Activated gamma-delta T cell treated with anti-CD3 and anti-CD28 coated beads, Interleukin-2, amount 50 U/mL, for 16 hours (primary cell): ENCODE measurements around the gene C1orf167.

ENCODE experiments used
- DNase-seq: peaks from one replicate; pipeline ENCODE4 v3.0.0-alpha.2; 2020; ENCODE audit warnings: low read depth

Gene C1orf167, protein sequence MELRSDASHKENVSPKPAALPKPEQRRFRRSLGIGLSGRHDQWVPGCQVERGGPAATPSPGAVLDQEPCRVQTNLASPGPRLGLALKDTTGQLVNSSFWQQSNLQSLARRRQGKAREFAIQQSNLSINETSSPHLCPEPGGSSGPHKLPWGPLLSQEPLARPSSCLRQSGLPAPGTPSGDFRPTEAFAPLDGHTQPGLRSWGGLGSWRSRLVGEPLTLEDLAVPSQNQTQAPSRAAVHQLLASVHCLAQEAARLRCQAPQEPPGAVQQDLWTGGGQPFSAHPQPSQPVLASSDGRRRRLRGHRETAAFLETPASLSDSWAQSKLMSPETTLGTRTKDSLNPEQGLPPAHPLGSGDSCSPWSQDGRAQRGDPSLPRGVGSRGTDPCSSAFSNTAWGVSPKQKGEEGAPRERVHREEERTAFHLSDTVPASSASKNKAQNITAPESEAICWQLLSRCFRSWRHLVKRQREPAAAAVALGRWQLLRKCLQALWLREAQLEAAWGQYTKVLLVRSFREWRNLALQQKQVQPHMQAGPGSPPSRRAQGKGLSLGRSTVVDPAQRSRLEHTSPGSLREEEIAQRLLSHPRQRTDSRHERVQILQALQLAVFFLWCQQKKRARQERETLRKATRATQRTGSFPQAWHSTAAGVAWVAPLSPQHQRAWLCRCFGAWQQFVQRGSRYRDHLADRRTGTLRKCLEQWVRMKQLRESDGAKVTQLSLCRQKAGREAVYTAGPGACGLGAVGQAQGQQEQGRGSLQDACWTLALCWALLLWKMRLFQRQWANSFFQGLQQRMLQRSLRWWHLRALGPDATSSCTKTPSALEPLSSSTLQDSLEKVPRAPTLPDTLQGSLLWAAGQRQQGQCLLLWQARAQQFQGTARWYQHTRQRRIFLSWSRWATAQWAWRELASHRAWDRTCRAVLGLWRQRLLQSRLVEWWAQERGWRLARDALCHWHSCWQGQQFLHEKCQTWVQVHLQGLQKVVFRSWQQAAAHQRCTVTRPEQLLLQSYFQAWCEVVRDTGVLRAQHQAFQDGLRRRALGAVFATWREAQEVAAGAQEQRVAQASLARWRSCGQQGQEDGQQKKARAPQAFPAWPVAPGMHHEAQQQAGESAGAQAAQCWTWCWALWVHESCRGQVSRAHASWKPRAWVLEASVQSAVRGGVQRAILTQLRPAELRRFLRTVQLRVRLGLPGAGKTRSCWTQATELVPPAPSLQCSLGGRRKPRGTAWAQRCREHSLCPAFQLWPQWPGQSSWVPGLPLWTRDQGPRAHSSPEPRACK (N-terminal part only)

DNA sequence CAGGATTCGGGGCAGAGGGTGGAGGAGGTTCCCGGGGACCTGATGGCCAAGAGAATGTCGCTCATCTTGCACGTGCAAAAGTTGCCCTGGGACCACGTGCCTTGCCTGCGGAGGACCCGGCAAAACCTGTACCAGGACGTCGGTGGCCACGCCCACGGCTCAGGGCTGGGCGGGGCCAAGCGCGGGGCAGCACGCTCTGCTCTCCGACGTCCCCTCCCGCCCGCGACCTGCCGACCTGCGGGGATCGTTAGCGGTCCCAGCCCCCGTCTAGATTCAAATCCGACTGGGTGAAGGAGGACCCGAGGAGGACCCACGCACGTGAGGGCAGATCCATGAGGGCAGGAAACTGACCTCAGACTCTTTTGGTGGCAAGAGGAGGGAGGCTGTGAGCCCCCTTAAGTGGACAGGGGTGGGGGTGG is at the start of gene C1orf167:
C1orf167 (plus strand) TSS at position 206 of the 419 bp plus-strand sequence. CDS start 2,208 bp downstream, outside the sequence.
- DNase-seq = no peak

DNA sequence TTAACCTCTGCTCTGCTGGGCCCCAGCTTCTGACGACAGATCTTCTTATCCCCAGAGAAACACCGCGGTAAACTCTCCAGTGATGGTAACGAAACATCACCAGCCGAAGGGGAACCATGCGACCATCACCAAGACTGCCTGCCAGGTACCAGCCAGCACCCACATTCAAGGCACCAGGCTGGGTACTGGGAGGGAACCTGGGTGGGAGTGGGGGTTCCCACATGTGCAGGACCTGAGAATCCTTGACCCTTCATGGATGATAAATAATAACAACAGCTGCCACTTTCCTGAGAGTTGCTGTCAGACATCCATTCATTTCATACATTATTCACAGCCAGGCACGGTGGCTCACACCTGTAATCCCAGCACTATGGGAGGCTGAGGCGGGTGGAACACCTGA is 49.7 kb upstream of the C1orf167 start:
- no peak for DNase-seq

DNA sequence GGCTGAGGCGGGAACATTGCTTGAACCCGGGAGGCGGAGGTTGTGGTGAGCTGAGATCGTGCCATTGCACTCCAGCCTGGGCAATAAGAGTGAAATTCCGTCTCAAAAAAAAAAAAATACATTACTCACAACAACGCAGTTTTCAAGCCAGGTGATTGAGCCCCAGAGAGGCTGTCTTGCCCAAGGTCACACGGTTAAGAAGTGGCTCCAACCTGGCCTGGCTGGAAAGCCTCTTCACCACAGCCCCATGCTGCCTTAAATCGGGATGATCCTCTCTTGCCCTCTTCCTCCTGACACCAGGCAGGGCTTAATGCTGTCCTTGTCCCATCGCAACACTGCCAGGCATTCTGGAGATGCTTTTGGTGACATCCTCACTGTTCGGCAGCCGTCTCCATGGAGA is 48.9 kb upstream of the C1orf167 start:
- no peak for DNase-seq

DNA sequence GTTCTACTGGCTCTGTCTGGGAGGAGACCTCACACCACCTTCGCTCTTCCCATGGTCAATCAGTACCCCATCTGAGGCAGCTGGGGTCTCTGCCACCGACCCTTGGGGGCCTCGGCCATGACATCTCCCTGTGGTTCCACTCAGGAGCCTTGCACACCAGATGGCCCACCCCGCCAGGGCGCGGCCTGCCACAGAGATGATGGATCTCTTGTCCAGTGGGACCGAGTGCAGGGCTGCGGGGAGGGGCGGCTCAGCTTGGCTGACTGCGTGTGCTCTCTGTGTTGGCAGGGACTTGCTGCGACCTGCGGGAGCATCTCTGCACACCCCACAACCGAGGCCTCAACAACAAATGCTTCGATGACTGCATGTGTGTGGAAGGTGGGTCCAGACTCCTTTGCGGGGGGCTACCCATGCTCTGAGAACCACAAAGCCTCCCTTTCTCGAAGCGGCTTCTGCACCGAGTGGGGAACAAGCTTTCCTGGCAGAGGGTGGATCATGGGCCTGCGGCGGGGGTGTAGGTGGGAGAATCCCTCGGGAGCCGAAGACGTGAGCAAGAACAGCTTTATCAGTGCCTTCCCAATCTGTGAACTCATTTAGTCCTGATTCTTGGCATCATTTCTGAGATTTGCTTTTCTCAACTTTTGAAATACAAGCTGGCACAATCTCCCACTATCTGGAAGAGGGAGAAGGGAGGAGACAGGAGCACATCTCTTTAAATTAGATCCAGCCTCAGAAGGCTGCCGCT is 47.0 kb upstream of the C1orf167 start:
- no peak for DNase-seq

DNA sequence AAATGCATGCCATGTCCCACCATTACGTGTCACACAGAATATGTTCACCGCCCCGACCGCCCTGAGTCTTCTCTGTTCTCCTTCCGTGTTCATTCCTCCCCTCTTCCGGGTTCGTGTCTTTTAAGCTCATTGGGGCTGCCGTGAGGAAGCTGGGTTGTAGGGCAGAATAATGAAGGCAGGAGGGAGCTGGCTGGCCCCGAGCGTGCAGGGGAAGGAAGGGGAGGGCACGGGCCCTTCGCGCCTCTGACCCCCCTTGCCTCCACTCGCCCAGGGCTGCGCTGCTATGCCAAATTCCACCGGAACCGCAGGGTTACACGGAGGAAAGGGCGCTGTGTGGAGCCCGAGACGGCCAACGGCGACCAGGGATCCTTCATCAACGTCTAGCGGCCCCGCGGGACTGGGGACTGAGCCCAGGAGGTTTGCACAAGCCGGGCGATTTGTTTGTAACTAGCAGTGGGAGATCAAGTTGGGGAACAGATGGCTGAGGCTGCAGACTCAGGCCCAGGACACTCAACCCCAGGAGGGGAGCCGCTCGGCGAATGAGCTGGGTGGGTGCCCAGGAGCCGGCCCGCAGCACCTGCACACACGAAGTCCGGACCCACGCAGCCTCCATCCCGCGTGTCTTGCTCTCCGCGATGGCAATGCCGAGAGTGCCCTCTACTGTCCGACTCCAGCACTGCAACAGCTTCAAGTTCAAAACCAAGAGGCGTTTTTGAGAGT is 42.5 kb upstream of the C1orf167 start:
- DNase-seq = peak; percentile 85

DNA sequence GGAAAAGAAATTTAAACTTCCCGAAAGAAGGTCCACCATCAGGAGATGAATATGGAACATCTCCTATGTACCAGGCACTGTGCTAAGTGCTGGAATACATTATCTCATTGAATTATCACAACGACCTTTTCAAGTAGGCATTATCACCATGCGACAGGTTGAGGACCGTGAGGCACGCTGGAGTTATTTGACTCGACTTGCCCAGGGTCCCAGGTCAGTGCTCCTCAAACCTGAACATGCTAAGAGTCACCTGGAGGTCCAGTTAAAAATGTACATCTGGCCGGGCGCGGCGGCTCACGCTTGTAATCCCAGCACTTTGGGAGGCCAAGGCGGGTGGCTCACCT is 42.0 kb upstream of the C1orf167 start:
- no peak for DNase-seq

DNA sequence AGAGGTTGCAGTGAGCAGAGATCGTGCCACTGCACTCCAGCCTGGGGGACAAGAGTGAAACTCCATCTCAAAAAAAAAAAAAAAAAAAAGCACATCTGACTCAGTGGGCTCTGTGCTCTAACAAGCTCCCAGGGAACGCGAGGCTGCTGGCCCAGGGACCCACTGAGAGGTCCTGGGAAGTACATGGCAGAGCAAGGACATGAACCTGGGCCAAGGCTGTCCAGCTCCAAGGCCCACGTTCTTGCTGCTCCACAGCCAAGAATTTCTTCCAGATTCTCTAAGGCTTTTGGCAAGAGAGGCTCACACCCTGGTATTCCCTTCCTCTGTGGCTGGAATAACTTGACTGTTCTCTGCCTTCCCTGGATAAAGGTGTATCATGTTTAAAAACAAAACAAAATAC is 41.5 kb upstream of the C1orf167 start:
- no peak for DNase-seq

DNA sequence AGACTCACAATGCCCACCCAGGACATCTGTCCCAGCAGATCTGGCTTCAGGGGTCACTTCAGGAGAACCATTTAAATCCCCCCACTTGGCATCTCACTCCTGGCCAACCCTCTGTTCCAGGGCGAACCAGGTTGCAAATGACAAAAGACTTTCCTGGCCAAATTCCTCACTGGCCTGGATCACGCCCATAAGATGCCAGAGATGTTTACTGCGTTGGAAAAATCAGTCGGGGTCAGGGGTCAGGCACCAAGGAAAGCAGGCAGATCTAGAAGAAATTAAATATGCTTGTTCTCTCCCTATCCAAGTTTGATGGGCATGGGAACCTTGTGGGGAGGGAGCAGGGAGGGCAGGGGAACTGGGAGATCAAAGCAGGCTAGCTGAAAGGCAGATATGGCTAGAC is 40.7 kb upstream of the C1orf167 start:
- DNase-seq = no peak

DNA sequence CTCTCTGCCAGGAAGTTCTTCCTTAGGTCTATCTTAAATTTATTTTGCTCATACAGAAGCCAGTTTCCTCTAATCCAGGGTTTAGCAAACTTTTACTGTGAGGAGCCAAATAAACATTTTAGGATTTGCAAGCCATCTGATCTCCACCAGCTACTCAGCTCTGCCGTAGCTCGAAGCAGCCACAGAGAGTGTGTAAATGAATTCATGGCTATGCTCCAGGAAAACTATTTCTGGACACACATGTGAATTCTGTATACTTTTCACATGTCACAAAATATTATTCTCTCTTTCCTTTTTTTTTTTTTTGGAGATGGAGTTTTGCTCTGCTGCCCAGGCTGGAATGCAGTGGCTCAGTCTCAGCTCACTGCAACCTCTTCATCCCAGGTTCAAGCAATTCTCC is 39.5 kb upstream of the C1orf167 start:
- DNase-seq = no peak

DNA sequence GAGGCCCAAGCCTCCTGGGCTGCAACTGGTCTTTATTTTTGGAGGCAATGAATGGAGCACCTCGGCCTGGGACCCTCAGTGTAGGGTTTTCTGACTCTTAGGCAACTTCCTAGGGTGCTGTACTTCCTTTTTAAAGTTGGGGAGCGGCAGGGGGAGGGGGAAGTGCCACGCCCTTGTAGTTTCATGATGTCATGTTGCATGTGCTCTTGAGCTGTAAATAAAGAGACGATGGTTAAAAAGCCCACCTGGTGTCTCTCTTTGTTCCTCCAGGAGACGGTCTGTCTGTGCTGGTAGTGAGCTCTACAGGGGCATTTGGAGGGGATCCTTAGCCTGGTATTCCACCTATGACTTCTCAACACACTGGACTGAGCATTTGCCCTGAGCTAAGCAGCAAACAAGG is 36.4 kb upstream of the C1orf167 start:
- no peak for DNase-seq

DNA sequence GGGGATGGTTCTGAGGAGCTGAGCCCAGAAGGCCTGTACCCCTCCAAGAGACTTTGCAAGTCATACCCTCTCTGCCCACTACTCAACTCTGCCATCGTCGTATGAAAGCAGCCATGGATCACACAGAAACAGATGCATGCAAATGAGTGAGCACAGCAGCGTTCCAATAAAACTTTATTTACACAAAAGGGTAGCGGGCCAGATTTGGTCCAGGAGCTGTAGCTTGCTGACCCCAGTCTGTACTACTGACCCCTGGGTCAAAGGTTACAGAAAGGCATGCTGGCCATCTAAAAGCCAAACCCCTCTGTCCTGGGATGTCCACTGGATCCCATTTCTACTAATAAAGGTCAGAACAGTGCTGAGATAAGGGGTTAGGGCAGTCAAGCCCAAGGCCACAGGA is 34.9 kb upstream of the C1orf167 start:
- DNase-seq = no peak

DNA sequence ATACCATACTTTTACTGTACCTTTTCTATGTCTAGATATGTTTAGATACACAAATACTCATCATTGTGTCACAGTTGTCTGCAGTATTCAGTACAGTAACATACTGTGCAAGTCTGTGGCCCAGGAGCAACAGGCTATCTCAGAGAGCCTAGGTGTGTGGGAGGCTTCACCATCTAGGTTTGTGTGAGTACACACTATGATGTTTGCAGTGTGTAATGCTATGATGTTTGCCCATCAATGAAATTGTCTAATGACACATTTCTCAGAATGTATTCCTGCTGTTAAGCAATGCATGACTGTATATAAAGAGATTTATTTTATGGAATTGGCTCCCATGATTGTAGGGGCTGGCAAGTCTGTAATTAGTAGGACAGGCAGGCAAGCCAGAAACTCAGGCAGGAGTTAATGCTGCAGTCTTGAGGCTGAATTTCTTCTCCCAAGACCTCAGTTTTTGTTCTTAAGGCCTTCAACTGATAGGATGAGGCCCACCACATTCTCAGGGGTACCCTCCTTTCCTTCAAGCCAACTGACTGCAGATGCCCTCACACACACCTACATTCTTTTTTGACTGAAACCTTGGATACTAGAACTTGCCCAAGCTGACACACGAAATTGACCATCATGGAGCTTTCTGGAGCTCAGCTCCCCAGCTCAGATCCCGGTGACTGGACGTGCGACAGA is 33.7 kb upstream of the C1orf167 start:
- DNase-seq = no peak

DNA sequence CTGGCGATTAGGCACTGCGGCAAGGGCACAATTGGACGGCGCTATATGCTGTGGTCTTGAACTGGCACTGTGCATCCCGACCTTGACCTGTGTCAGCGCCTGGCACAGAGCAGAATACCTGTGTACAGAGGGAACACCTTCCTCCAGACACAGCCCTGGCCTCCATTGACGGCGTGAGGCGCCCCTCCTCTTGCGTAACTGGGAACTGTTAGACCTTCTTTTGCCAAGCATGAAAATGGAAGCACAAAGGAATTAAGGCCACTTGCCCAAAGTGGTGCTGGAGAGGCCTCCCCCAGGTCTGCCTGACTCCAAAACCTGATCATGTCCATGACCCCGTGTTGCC is 32.9 kb upstream of the C1orf167 start:
- no peak for DNase-seq

DNA sequence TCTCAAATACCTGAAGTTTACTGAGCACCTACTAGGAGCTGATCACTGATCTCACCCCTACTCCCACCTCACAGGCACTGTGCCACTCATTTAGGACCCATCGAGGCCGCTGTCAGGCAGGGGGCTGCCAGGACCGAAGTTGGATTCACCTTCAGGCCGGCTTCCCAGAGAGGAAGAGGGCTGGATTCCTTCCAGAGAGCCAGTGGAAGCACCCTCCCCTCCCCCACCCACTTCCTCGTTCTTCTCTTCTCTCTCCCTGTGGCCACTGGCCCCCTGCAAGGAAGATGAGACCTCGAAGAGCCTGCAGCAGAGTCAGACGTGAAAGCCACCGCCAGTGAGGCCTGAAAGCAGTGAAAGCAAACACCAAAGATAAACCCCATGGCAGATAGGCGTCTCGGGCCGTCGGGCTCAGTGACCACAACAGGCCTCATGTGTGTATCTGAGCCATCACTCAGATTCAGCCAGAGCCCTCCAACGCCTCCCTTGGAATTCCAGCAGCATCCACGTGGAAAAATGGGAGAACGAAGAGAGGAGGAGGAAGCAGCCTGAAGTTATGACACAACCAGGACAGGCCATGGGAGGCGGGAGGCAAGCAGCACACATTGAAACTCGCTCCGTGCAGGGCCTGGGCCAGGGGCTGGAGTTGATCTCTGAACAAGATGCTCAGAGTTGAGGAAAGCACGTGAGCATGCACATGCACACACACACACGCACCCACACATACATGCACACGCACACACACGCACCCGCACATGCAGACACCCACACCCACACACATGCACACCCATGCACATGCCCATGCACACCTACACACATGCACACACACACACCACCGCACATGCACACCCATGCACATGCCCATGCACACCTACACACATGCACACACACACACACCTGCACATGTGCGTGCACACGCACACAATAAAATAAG is 32.2 kb upstream of the C1orf167 start:
- DNase-seq = no peak

DNA sequence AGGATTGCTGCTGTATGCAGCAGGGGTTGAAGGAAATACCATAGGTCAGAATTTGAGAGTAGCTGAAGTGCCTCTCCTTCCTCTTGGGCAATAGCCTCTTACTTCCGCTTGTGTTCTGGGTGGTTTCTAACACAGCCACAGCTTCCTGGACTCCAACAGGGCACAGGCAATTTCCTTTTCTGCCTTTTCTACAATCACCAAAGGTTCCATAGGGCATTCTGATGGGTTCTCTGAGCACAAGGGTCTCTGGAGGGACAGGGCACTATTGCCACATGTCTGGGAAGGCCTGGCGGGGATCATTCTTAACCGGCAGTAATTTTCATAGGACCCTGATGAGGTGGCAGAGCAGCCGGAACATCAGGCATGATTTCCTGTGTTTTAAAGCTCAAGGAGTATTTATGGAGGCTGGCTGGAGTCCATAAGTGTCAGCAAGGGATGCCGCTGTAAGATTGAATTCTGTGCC is 31.5 kb upstream of the C1orf167 start:
- peak; percentile 38 for DNase-seq

DNA sequence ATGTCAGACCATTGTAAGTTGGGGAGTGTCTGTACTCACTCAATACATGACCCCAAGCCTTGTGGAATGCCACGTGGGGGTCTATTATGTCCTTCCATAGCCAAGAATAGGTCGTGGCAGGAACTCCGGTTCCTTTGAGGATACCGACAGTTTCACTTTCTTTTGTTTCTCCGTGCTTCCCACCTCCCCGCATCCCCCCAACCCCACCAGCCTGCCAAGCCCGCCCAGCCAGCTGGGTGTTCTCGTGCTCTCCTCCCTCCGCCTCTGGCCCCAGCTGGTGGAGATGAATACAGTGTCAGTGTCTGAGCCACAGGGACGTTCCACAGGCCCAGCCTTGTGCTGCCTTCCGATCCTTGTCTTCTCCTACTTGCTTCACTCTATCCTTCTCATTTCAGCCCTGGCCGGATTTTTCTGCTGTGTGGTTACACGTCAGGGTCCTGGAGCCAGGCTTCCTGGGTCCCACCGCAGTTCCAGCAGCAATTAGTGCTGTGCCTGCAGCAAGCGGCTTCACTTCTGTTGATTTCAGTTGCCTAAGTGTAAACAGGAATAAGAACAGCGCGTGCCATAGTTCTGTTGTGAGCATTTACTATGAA is 30.2 kb upstream of the C1orf167 start:
- DNase-seq = no peak

DNA sequence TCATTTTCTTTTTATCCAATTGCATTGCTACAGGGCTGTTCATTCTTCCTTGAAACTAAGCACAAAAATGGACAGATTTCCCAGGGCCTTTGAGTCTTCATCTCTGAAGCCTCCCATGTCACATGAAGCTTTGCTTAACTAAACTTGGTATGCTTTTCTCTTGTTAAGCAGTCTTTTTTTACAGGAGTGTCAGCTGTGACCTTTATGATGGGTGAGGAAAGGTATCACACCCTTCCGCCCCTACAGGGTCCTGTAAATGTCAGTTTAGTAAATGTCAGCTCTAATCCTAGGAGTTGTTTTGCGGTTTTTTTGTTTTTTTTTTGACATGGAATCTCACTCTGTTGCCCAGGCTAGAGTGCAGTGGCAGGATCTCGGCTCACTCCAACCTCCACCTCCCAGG is 28.7 kb upstream of the C1orf167 start:
- no peak for DNase-seq

DNA sequence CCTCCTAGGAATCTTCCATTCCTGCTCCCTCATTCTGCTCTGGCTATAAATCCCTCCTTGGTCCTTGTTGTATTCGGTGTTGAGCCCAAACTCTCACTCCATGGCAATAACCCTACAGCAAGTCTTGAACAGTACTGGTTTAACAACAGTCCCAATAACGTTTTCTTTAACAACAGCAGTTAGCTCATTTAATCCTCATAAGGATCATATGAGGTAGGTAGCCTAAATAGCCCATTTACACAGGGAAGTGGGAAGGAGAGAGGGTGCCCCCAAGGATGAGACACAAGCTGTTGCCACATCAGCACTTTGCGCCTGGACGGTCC is 26.5 kb upstream of the C1orf167 start:
- DNase-seq = no peak
